NCI-H345 treated with DMSO at 0.1 percent for 48 hours (cell line): Measurements from ENCODE around the gene ZDHHC21.
"Not testable (repeated sequence)": the region's sequence is repeated elsewhere in the genome, so short reads cannot be mapped to it uniquely, and the experiment has no call there.

ENCODE experiments used
- DNase-seq: peaks from one replicate; lab custom pipeline; 2025; ENCODE audit not compliant: unreplicated experiment; lab: John Stamatoyannopoulos, UW

ZDHHC21 gene

GRCh38 chr9:14686168-14686567 is 7.1 kb downstream of the ZDHHC21 start:
- DNase-seq, result no peak

GRCh38 chr9:14682616-14683015 is 10.6 kb downstream of the ZDHHC21 start:
- DNase-seq, result not testable (repeated sequence)

- DNase-seq, result no peak
Observed at GRCh38 chr9:14678776-14679175, 14.5 kb downstream of the ZDHHC21 start.

GRCh38 chr9:14677872-14678271 is 15.4 kb downstream of the ZDHHC21 start:
- no peak for DNase-seq

GRCh38 chr9:14677396-14677795 is 15.8 kb downstream of the ZDHHC21 start:
- DNase-seq, result no peak

- no peak for DNase-seq
Observed at GRCh38 chr9:14674630-14675029, 18.6 kb downstream of the ZDHHC21 start.

- DNase-seq, result no peak
Observed at GRCh38 chr9:14671377-14671776, 21.9 kb downstream of the ZDHHC21 start.

- DNase-seq, result no peak
Observed at GRCh38 chr9:14670718-14671117, 22.5 kb downstream of the ZDHHC21 start.

GRCh38 chr9:14664022-14664421 is 29.2 kb downstream of the ZDHHC21 start:
- not testable (repeated sequence) for DNase-seq

GRCh38 chr9:14662060-14662453 is 31.2 kb downstream of the ZDHHC21 start:
- DNase-seq, result no peak

- DNase-seq, result peak; percentile 41
Observed at GRCh38 chr9:14661421-14662059, 31.7 kb downstream of the ZDHHC21 start.

- no peak for DNase-seq
Observed at GRCh38 chr9:14660721-14661120, 32.5 kb downstream of the ZDHHC21 start.

- DNase-seq, result no peak
Observed at GRCh38 chr9:14654932-14655331, 38.3 kb downstream of the ZDHHC21 start.

- no peak for DNase-seq
Observed at GRCh38 chr9:14653511-14653910, 39.7 kb downstream of the ZDHHC21 start.

- DNase-seq, result peak; percentile 9
Observed at GRCh38 chr9:14652729-14653377, 40.4 kb downstream of the ZDHHC21 start.

- no peak for DNase-seq
Observed at GRCh38 chr9:14650596-14650995, 42.6 kb downstream of the ZDHHC21 start.

GRCh38 chr9:14645648-14646047 is 47.6 kb downstream of the ZDHHC21 start:
- no peak for DNase-seq

GRCh38 chr9:14640967-14641366 is 52.3 kb downstream of the ZDHHC21 start:
- no peak for DNase-seq

- no peak for DNase-seq
Observed at GRCh38 chr9:14640294-14640693, 52.9 kb downstream of the ZDHHC21 start.

GRCh38 chr9:14633906-14634565 is 59.2 kb downstream of the ZDHHC21 start:
- no peak for DNase-seq

GRCh38 chr9:14633148-14633547 is 60.1 kb downstream of the ZDHHC21 start:
- DNase-seq, result no peak

GRCh38 chr9:14627513-14627912 is 65.7 kb downstream of the ZDHHC21 start:
- DNase-seq, result no peak
